ENCODE measurements around the gene FXYD6. TPM values are rescaled to one million over a fixed set of nuclear protein-coding genes. Genes with fewer than 3 reads are reported as not detected.
"Not testable (repeated sequence)": the region's sequence is repeated elsewhere in the genome, so short reads cannot be mapped to it uniquely, and the experiment has no call there.

FXYD6 gene
- total RNA-seq, 2 donors from 2014 or later: 6.4 to 29.8 TPM

- Histone ChIP-seq H3K36me3 (no peaks in the 10 kb centered on the region), H3K4me3 (no peak overlapping the region), H3K27me3 (no peaks in the 10 kb centered on the region), H3K9me3 (no peaks in the 10 kb centered on the region), H3K9ac (ENCODE audit: low read depth in 2 of 2, low read length in 2 of 2) (peak overlapping the region in 1 of 2 donors; percentile 72), H3K4me1 (peaks cover 18% of the 10 kb centered on the region), H3K27ac (peak overlapping the region; percentile 67)
- TF ChIP-seq, protein P1, sequence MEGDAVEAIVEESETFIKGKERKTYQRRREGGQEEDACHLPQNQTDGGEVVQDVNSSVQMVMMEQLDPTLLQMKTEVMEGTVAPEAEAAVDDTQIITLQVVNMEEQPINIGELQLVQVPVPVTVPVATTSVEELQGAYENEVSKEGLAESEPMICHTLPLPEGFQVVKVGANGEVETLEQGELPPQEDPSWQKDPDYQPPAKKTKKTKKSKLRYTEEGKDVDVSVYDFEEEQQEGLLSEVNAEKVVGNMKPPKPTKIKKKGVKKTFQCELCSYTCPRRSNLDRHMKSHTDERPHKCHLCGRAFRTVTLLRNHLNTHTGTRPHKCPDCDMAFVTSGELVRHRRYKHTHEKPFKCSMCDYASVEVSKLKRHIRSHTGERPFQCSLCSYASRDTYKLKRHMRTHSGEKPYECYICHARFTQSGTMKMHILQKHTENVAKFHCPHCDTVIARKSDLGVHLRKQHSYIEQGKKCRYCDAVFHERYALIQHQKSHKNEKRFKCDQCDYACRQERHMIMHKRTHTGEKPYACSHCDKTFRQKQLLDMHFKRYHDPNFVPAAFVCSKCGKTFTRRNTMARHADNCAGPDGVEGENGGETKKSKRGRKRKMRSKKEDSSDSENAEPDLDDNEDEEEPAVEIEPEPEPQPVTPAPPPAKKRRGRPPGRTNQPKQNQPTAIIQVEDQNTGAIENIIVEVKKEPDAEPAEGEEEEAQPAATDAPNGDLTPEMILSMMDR (IDR thresholded peaks at IDR 0.05): no peak
- DNase-seq: peak; percentile 90
- intact Hi-C loops (cut with DNase I): no loop called here
Observed at GRCh38 chr11:117814766-117815261, 61.6 kb downstream of the FXYD6 start.

GRCh38 chr11:117814204-117814765 is 62.2 kb downstream of the FXYD6 start:
- Histone ChIP-seq H3K4me1 (peaks cover 18% of the 10 kb centered on the region), H3K4me3 (no peak overlapping the region), H3K36me3 (no peaks in the 10 kb centered on the region), H3K27ac (peak overlapping the region; percentile 67), H3K27me3 (no peaks in the 10 kb centered on the region), H3K9me3 (no peaks in the 10 kb centered on the region), H3K9ac (ENCODE audit: low read depth in 2 of 2, low read length in 2 of 2) (peak overlapping the region in 1 of 2 donors; percentile 72)
- TF ChIP-seq, protein P1 (IDR thresholded peaks at IDR 0.05): no peak
- intact Hi-C loops (cut with DNase I): no loop called here
- DNase-seq: no peak

DNA sequence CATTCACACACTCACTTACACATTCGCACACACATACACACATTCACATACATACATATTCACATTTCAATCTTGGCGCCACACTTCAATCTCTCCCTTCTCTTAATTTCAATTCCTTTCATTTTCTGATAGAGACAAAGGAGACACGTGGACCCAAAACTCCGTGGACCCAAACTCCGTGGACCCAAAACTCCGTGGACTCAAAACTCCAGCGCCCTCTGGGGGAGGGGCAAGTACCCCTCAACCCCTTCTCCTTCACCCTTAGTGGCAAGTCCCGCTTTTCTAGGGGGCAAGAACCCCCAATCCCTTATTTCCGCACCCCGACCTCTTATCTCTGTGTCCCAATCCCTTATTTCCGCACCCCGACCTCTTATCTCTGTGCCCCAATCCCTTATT is 66.4 kb downstream of the FXYD6 start:
- H3K9ac ChIP-seq (ENCODE audit: low read depth in 2 of 2, low read length in 2 of 2); H3K27me3 ChIP-seq; H3K36me3 ChIP-seq; H3K27ac ChIP-seq; intact Hi-C loops (cut with DNase I); H3K4me3 ChIP-seq; H3K9me3 ChIP-seq; DNase-seq: not testable (repeated sequence)
- peaks cover 15% of the 10 kb centered on the region for H3K4me1 ChIP-seq

DNA sequence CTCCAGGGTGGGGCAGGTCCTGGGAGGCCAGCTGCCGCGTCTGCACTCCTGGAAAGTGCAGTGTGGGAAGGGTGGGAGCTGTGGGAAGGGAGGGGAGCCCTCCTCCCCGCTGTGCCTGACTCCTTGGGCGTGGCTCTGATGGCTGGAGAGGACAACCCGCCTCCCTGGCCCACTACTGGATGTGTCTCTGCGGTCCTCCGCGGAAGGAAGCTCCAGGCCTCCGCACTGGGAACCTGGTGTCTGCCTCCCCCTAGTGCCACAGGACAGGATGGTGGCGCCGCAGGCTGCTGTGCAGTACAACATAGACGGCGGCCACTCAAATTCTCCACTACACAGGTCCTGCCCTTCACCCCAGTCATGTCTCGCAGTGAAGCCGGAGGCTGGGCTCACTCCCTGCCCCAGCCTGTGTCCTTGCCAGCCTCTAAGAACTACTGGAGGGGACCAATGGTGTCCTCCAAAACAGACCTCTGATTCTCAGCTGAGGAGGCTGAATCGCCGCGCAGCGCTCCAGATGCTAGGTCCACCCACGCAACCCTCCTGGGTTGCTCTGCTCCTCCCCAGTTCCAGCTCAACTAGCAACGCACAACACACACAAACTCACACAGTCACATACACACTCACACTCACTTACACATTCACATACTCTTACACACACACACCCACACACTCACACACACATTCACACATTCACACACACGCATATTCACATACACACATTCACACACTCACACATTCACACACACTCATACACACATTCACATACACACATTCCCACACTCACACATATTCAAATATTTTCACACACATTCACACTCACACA is 67.0 kb downstream of the FXYD6 start:
- Histone ChIP-seq H3K4me3 (no peak overlapping the region), H3K27ac (peak overlapping the region; percentile 33), H3K36me3 (no peaks in the 10 kb centered on the region), H3K9me3 (no peaks in the 10 kb centered on the region), H3K27me3 (no peaks in the 10 kb centered on the region), H3K9ac (ENCODE audit: low read depth in 2 of 2, low read length in 2 of 2) (peak overlapping the region; percentile 4 to 44), H3K4me1 (peaks cover 9% of the 10 kb centered on the region)
- TF ChIP-seq, protein P1 (IDR thresholded peaks at IDR 0.05): peak; percentile 47
- intact Hi-C loops (cut with DNase I): no loop called here
- peak; percentile 77 for DNase-seq

- Histone ChIP-seq H3K27ac (peak overlapping the region; percentile 33), H3K9me3 (no peaks in the 10 kb centered on the region), H3K9ac (ENCODE audit: low read depth in 2 of 2, low read length in 2 of 2) (peak overlapping the region; percentile 4 to 44), H3K4me3 (no peak overlapping the region), H3K27me3 (no peaks in the 10 kb centered on the region), H3K36me3 (no peaks in the 10 kb centered on the region), H3K4me1 (peaks cover 8% of the 10 kb centered on the region)
- TF ChIP-seq, protein P1 (IDR thresholded peaks at IDR 0.05): no peak
- DNase-seq: no peak
- intact Hi-C loops (cut with DNase I): no loop called here
Observed at GRCh38 chr11:117808784-117809183, 67.7 kb downstream of the FXYD6 start.

Measured in colonic mucosa (tissue), 4 donors.